PC-3 (cell line): ENCODE data around the gene TMEM250. TPM values are rescaled to one million over a fixed set of nuclear protein-coding genes. Genes with fewer than 3 reads are reported as not detected.

Source experiments
- ATAC-seq: fragments of 200-7000 bp; cut with Tn5 transposase; 2 replicates; pipeline ENCODE4 v1.9.1; 2020; ENCODE audit warnings: mild to moderate bottlenecking, moderate library complexity
- BruUV-seq: library from RNA; stranded (reverse); fragments of 400-500 nt; replicated peaks from 2 replicates; lab custom pipeline; 2021; lab: Mats Ljungman, UMichigan
- CTCF ChIA-PET: fragments of 300-600 bp; sonication (Branson Sonifier 250); formaldehyde crosslinking; loops from one replicate; lab custom pipeline; 2022; ENCODE audit warnings: antibody characterized with exemption; lab: Charles Lee
- POLR2A ChIA-PET: fragments of 300-600 bp; sonication (Branson Sonifier 250); formaldehyde crosslinking; loops from one replicate; lab custom pipeline; 2022; ENCODE audit warnings: antibody characterized with exemption; ENCODE audit not compliant: unreplicated experiment; lab: Charles Lee
- DNase-seq: peaks from one replicate; pipeline ENCODE4 v3.0.0-alpha.2; 2015
- H2AFZ ChIP-seq: fragments of 300-600 bp; sonication (generic); 2 replicates; pipeline ENCODE4 v1.6.0; 2016; ENCODE audit warnings: antibody characterized with exemption, low read length
- H3F3A ChIP-seq: fragments of 300-600 bp; sonication (generic); one replicate; pipeline ENCODE4 v1.6.0; 2017; ENCODE audit warnings: antibody characterized with exemption, low read length, control low read depth, mild to moderate bottlenecking; ENCODE audit not compliant: unreplicated experiment
- H3K27ac ChIP-seq: fragments of 300-600 bp; sonication (generic); 2 replicates; pipeline ENCODE4 v1.5.1; 2016; ENCODE audit warnings: mild to moderate bottlenecking, low read length
- H3K27me3 ChIP-seq: fragments of 300-600 bp; sonication (generic); 2 replicates; pipeline ENCODE4 v1.6.1; 2016; ENCODE audit warnings: low read length, mixed read lengths
- H3K36me3 ChIP-seq: fragments of 300-600 bp; sonication (generic); 2 replicates; pipeline ENCODE4 v1.6.1; 2016; ENCODE audit warnings: low read depth, mixed run types, low read length, mixed read lengths
- H3K4me1 ChIP-seq: fragments of 300-600 bp; sonication (generic); 2 replicates; pipeline ENCODE4 v1.5.1; 2016; ENCODE audit warnings: low read length; ENCODE audit not compliant: insufficient read depth
- H3K4me2 ChIP-seq: fragments of 300-600 bp; sonication (generic); 2 replicates; pipeline ENCODE4 v1.6.0; 2016; ENCODE audit warnings: low read length
- H3K4me3 ChIP-seq: fragments of 300-600 bp; sonication (generic); 2 replicates; pipeline ENCODE4 v1.5.1; 2016; ENCODE audit warnings: mild to moderate bottlenecking, low read length, mixed read lengths
- H3K79me2 ChIP-seq: fragments of 300-600 bp; sonication (generic); 2 replicates; pipeline ENCODE4 v1.6.1; 2017; ENCODE audit warnings: low read length, mixed read lengths
- H3K9ac ChIP-seq: fragments of 300-600 bp; sonication (generic); 2 replicates; pipeline ENCODE4 v1.6.0; 2016; ENCODE audit warnings: mild to moderate bottlenecking, low read length
- H3K9me2 ChIP-seq: fragments of 300-600 bp; sonication (generic); replicated peaks from 2 replicates; pipeline ENCODE4 v1.6.1; 2016; ENCODE audit warnings: mixed run types, low read length, mixed read lengths
- H3K9me3 ChIP-seq: fragments of 300-600 bp; sonication (generic); 2 replicates; pipeline ENCODE4 v1.6.1; 2016; ENCODE audit warnings: low read length, mixed read lengths
- H4K20me1 ChIP-seq: fragments of 300-600 bp; sonication (generic); 2 replicates; pipeline ENCODE4 v1.6.1; 2016; ENCODE audit warnings: low read length, mixed read lengths
- EZH2 ChIP-seq: fragments of 300-600 bp; sonication (generic); IDR thresholded peaks from one replicate; pipeline ENCODE4 v1.6.1; 2017; ENCODE audit warnings: antibody characterized with exemption, mild to moderate bottlenecking, low read length; ENCODE audit not compliant: unreplicated experiment
- EZH2phosphoT487 ChIP-seq: fragments of 300-600 bp; sonication (generic); IDR thresholded peaks from 2 replicates; pipeline ENCODE4 v1.6.1; 2018; ENCODE audit warnings: mild to moderate bottlenecking, antibody characterized with exemption, low read length, borderline replicate concordance
- intact Hi-C: fragments of 100-400 bp; cut with micrococcal nuclease; formaldehyde crosslinking; loops from 2 replicates; pipeline ENCODE4 v1.9.0; 2023
- total RNA-seq: library from RNA; depleted of rRNA; stranded (reverse); fragments of >200 nt; gene quantifications from 2 replicates; pipeline ENCODE4 v1.2.3, GENCODE V29; 2014
- TF ChIP-seq, protein P1 (sequence below): fragments of 300-600 bp; sonication (generic); conservative IDR thresholded peaks from 2 replicates; pipeline ENCODE4 v1.5.1; 2017; ENCODE audit warnings: antibody characterized with exemption, low read depth, mild to moderate bottlenecking, low read length

The TMEM250 gene
- total RNA-seq, 1 experiment from 2014 or later = 64.7 TPM

DNA sequence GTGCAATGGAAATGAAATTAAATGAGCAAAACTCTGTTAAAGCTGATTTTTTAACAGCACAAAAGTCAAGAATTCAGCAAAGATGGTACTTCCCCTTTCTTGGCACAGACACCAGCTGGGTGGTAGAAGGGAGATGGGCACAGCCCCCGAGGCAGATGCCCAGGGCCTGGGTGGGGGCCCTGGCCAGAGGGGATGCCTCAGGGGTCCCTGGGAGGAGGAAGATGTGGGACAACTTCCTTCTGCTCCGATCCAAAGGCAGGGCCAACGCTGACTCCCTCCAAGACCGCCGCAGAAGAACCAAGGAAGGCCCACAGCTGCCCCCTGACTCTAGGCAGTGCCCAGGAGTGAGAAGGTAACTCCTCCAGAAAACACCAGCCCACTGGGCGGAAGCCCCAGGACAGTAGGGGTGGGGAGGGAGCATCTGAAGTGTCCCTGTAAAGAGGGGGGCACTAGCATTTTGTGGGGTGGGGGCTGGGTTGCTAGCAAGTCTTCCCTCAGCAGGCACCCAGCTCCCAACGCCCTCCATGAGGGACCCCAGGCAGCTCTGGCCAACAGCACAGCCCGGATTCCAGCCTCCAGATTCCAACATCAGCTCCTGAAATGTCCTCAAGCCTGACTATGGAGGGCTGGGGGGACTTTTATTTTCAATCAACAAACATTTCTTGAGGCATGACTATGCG lies 28.5 kb downstream of the TMEM250 start:
- H4K20me1 ChIP-seq = no peaks in the 10 kb centered on the region
- H3K79me2 ChIP-seq = peaks cover 58% of the 10 kb centered on the region
- no peaks in the 10 kb centered on the region for H3K27me3 ChIP-seq
- intact Hi-C loops = no loop called here
- TF ChIP-seq EZH2 = no peak
- TF ChIP-seq EZH2phosphoT487 = no peak
- TF ChIP-seq, protein P1, sequence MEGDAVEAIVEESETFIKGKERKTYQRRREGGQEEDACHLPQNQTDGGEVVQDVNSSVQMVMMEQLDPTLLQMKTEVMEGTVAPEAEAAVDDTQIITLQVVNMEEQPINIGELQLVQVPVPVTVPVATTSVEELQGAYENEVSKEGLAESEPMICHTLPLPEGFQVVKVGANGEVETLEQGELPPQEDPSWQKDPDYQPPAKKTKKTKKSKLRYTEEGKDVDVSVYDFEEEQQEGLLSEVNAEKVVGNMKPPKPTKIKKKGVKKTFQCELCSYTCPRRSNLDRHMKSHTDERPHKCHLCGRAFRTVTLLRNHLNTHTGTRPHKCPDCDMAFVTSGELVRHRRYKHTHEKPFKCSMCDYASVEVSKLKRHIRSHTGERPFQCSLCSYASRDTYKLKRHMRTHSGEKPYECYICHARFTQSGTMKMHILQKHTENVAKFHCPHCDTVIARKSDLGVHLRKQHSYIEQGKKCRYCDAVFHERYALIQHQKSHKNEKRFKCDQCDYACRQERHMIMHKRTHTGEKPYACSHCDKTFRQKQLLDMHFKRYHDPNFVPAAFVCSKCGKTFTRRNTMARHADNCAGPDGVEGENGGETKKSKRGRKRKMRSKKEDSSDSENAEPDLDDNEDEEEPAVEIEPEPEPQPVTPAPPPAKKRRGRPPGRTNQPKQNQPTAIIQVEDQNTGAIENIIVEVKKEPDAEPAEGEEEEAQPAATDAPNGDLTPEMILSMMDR = no peak
- ChIA-PET POLR2A (no interaction called here), CTCF (interaction anchor here (0.6 kb wide), 1 partner anchor 812 kb away, joined by 6 read pairs; no protein-coding TSS in a partner anchor)
- H3K9me2 ChIP-seq = no peaks in the 10 kb centered on the region
- no peak for DNase-seq
- H3K4me3 ChIP-seq = no peak overlapping the region
- no peaks in the 10 kb centered on the region for H3K9me3 ChIP-seq
- H3K4me1 ChIP-seq = peaks cover 9% of the 10 kb centered on the region; the same call in 1 of the 2 replicates
- no peaks in the 10 kb centered on the region for H3K36me3 ChIP-seq
- no peak overlapping the region for H2AFZ ChIP-seq
- ATAC-seq = no peak
- no TSS peak for BruUV-seq
- H3K4me2 ChIP-seq = no peak overlapping the region
- H3K9ac ChIP-seq = no peak overlapping the region
- no peak overlapping the region for H3K27ac ChIP-seq
- no peaks in the 10 kb centered on the region for H3F3A ChIP-seq

GRCh38 chr9:136089697-136090045 lies 29.0 kb downstream of the TMEM250 start:
- H3K27ac ChIP-seq = no peak overlapping the region
- peak; percentile 35 for DNase-seq
- intact Hi-C loops = loop anchor here (2.0 kb wide), 1 partner anchor 33 kb away; no protein-coding TSS in a partner anchor
- no peaks in the 10 kb centered on the region for H3K9me3 ChIP-seq
- H3K4me3 ChIP-seq = no peak overlapping the region
- no peaks in the 10 kb centered on the region for H3K36me3 ChIP-seq
- ATAC-seq = no peak
- BruUV-seq = no TSS peak
- TF ChIP-seq, protein P1 = peak; percentile 57
- TF ChIP-seq EZH2 = no peak
- H3K4me1 ChIP-seq = peaks cover 9% of the 10 kb centered on the region; the same call in 1 of the 2 replicates
- H3K9ac ChIP-seq = no peak overlapping the region
- no peak overlapping the region for H2AFZ ChIP-seq
- no peak overlapping the region for H3K4me2 ChIP-seq
- ChIA-PET POLR2A (no interaction called here), CTCF (interaction anchor here (0.6 kb wide), 5 partner anchors 18 to 813 kb away, joined by 3 to 6 read pairs (median 4); no protein-coding TSS in a partner anchor)
- H3K9me2 ChIP-seq = no peaks in the 10 kb centered on the region
- no peaks in the 10 kb centered on the region for H3F3A ChIP-seq
- no peaks in the 10 kb centered on the region for H4K20me1 ChIP-seq
- H3K79me2 ChIP-seq = peaks cover 58% of the 10 kb centered on the region
- no peaks in the 10 kb centered on the region for H3K27me3 ChIP-seq
